ENCODE data around the gene FAM47E.

- TF ChIP-seq, protein P1, sequence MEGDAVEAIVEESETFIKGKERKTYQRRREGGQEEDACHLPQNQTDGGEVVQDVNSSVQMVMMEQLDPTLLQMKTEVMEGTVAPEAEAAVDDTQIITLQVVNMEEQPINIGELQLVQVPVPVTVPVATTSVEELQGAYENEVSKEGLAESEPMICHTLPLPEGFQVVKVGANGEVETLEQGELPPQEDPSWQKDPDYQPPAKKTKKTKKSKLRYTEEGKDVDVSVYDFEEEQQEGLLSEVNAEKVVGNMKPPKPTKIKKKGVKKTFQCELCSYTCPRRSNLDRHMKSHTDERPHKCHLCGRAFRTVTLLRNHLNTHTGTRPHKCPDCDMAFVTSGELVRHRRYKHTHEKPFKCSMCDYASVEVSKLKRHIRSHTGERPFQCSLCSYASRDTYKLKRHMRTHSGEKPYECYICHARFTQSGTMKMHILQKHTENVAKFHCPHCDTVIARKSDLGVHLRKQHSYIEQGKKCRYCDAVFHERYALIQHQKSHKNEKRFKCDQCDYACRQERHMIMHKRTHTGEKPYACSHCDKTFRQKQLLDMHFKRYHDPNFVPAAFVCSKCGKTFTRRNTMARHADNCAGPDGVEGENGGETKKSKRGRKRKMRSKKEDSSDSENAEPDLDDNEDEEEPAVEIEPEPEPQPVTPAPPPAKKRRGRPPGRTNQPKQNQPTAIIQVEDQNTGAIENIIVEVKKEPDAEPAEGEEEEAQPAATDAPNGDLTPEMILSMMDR (IDR thresholded peaks at IDR 0.05; ENCODE audit: poor library complexity, severe bottlenecking), result no peak
- TF ChIP-seq SMC3 (conservative IDR thresholded peaks at IDR 0.05; ENCODE audit: poor library complexity) (no peak), RAD21 (conservative IDR thresholded peaks at IDR 0.05) (no peak), POLR2AphosphoS5 (IDR thresholded peaks at IDR 0.05) (no peak), EZH2 (IDR thresholded peaks at IDR 0.05; ENCODE audit: borderline replicate concordance, insufficient read depth, low read length, poor library complexity, severe bottlenecking) (no peak), TAF1 (IDR thresholded peaks at IDR 0.05; ENCODE audit: low read depth) (no peak), REST (IDR thresholded peaks at IDR 0.05; ENCODE audit: borderline replicate concordance) (no peak), EP300 (conservative IDR thresholded peaks at IDR 0.05; ENCODE audit: poor library complexity, severe bottlenecking) (no peak)
Observed at GRCh38 chr4:76233967-76234678, 17.4 kb upstream of the FAM47E start.

Data from neural cell (in vitro differentiated cells).